Measurements from ENCODE around the gene CORO2A. TPM values are rescaled to one million over a fixed set of nuclear protein-coding genes. Genes with fewer than 3 reads are reported as not detected.

Gene CORO2A
- total and polyA plus RNA-seq, 10 of the 15 experiments (the other 5 are each of a cell fraction or from before 2014, with no cell fraction given), result 1.0 to 5.3 (median 3.5) TPM

DNA sequence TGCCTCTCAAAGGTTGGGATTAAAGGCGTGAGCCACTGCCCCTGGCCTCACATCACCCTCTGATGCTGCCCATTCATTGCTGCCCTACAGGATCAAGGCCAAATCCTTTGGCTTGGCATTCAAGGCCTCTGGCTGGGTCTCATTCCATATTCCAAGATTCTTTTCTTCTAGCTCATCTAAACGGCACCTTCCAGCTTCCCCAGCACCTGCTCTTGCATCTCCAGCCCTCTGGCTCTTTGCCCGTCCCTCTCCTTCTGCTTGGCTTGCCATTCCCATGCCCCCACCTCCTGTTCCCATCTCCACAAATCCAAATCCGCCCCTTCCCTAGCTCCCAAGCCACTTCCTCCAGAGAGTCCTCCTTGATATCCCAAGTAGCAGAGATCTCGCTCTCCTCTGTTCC lies 33.1 kb downstream of the CORO2A start (continued):
- TF ChIP-seq, protein P1, sequence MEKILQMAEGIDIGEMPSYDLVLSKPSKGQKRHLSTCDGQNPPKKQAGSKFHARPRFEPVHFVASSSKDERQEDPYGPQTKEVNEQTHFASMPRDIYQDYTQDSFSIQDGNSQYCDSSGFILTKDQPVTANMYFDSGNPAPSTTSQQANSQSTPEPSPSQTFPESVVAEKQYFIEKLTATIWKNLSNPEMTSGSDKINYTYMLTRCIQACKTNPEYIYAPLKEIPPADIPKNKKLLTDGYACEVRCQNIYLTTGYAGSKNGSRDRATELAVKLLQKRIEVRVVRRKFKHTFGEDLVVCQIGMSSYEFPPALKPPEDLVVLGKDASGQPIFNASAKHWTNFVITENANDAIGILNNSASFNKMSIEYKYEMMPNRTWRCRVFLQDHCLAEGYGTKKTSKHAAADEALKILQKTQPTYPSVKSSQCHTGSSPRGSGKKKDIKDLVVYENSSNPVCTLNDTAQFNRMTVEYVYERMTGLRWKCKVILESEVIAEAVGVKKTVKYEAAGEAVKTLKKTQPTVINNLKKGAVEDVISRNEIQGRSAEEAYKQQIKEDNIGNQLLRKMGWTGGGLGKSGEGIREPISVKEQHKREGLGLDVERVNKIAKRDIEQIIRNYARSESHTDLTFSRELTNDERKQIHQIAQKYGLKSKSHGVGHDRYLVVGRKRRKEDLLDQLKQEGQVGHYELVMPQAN (conservative IDR thresholded peaks at IDR 0.05), result no peak
- TF ChIP-seq, protein P2, sequence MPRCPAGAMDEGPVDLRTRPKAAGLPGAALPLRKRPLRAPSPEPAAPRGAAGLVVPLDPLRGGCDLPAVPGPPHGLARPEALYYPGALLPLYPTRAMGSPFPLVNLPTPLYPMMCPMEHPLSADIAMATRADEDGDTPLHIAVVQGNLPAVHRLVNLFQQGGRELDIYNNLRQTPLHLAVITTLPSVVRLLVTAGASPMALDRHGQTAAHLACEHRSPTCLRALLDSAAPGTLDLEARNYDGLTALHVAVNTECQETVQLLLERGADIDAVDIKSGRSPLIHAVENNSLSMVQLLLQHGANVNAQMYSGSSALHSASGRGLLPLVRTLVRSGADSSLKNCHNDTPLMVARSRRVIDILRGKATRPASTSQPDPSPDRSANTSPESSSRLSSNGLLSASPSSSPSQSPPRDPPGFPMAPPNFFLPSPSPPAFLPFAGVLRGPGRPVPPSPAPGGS (IDR thresholded peaks at IDR 0.05; ENCODE audit: borderline replicate concordance, insufficient read depth, low read depth, low read length, poor library complexity, severe bottlenecking), result no peak
- TF ChIP-seq, protein P3, sequence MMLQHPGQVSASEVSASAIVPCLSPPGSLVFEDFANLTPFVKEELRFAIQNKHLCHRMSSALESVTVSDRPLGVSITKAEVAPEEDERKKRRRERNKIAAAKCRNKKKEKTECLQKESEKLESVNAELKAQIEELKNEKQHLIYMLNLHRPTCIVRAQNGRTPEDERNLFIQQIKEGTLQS (IDR thresholded peaks at IDR 0.05; ENCODE audit: borderline replicate concordance, extremely low read depth, low read depth, low read length), result no peak
- no peak for TF ChIP-seq TCF12 (IDR thresholded peaks at IDR 0.05; ENCODE audit: low read depth, low read length)

DNA sequence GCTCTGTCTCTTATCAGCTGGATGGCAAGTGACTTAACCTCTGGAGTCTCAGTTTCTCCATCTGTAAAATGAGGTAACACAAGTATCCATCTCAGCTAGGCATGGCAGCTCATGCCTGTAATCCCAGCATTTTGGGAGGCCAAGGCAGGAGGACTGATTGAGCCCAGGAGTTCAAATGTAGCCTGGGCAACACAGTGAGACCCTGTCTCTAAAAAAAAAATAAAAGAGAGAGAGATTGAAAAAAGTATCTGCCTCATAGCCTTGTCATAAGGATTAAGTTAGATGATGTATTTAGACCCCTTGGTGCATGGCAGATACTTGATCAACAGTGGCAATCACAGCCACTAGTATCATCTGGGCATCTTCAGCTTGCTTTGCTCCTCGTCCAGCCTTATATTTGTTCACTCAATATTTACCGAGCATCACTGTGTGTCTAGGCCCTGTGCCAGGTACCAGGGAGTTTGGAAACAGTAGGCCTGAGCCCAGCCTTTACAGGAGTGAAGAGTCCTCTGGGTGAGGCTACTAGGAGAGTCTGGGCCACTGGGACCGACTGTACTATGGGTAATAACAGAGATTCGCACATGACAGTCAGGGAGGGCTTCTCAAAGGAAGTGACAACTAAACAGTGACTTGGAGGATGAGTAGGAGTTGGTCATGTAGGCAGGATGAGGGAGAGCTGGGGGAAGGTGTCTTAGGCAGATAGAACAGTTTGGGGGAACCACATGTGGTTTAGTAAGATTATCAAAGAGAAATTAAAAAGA lies 34.2 kb downstream of the CORO2A start:
- ATAC-seq, result no peak

More for the DNA sequence above, 34.2 kb downstream of the CORO2A start:
- Histone ChIP-seq H3K4me1 (ENCODE audit: control insufficient read depth, insufficient read depth, low read length) (no peaks in the 10 kb centered on the region; the same call in 1 of the 2 replicates), H3K79me2 (ENCODE audit: control insufficient read depth, insufficient read depth, low read length) (no peaks in the 10 kb centered on the region), H3K9me3 (replicated peaks; ENCODE audit: control insufficient read depth, insufficient read depth, low read length) (no peaks in the 10 kb centered on the region), H3K27me3 (replicated peaks in 1 of 2; ENCODE audit: control insufficient read depth in 2 of 2, insufficient read depth in 2 of 2, low read length in 1 of 2) (no peaks in the 10 kb centered on the region), H3K4me2 (ENCODE audit: control insufficient read depth, insufficient read depth) (no peak overlapping the region), H3K4me3 (no peak overlapping the region), H3K9ac (ENCODE audit: control insufficient read depth, insufficient read depth, low read length) (no peak overlapping the region), H4K20me1 (ENCODE audit: control insufficient read depth, insufficient read depth) (no peaks in the 10 kb centered on the region), H3K36me3 (ENCODE audit: control insufficient read depth in 2 of 2, insufficient read depth in 2 of 2, low read length in 1 of 2) (no peaks in the 10 kb centered on the region), H3K27ac (ENCODE audit: control insufficient read depth, insufficient read depth) (no peak overlapping the region), H2AFZ (ENCODE audit: control insufficient read depth, low read depth, low read length) (no peak overlapping the region)
- DNase-seq (ENCODE audit: low read depth, low spot score), result no peak
- no TSS peak for BruUV-seq (replicated peaks)
- ChIA-PET POLR2A (interaction anchor here (0.7 kb wide), 1 partner anchor 14 kb away, joined by 3 read pairs; no protein-coding TSS in a partner anchor), SMC1A (ENCODE audit: uncharacterized antibody, unreplicated experiment) (interaction anchor here (1.1 to 1.6 kb wide), 4 partner anchors 11 to 56 kb away, joined by 3 to 4 read pairs (median 4); no protein-coding TSS in a partner anchor), CTCF (interaction anchor here (0.5 to 1.7 kb wide), 3 partner anchors 24 to 523 kb away, joined by 3 read pairs; no protein-coding TSS in a partner anchor), RAD21 (ENCODE audit: unreplicated experiment) (no interaction called here)
- WGBS (ENCODE audit: insufficient coverage, insufficient replicate concordance, low lambda C conversion rate, missing lambda C conversion rate), result 56% methylated on average over 4 of the region's 4 CpGs
- FAIRE-seq, result no peak
- TF ChIP-seq, protein P4, sequence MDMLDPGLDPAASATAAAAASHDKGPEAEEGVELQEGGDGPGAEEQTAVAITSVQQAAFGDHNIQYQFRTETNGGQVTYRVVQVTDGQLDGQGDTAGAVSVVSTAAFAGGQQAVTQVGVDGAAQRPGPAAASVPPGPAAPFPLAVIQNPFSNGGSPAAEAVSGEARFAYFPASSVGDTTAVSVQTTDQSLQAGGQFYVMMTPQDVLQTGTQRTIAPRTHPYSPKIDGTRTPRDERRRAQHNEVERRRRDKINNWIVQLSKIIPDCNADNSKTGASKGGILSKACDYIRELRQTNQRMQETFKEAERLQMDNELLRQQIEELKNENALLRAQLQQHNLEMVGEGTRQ (IDR thresholded peaks at IDR 0.05; ENCODE audit: borderline replicate concordance, low read depth, low read length), result no peak
- TF ChIP-seq GATAD2B (conservative IDR thresholded peaks at IDR 0.05; ENCODE audit: low read depth) (no peak), SMC3 (IDR thresholded peaks at IDR 0.05; ENCODE audit: borderline replicate concordance, low read length) (no peak), MXI1 (IDR thresholded peaks at IDR 0.05; ENCODE audit: low read depth, low read length) (no peak), KLF5 (IDR thresholded peaks at IDR 0.05; ENCODE audit: partially characterized antibody) (no peak), KDM1A (IDR thresholded peaks at IDR 0.05; ENCODE audit: borderline replicate concordance) (no peak)
- TF ChIP-seq, protein P5, sequence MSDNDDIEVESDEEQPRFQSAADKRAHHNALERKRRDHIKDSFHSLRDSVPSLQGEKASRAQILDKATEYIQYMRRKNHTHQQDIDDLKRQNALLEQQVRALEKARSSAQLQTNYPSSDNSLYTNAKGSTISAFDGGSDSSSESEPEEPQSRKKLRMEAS (IDR thresholded peaks at IDR 0.05; ENCODE audit: low read depth, low read length), result no peak
- intact Hi-C loops (cut with micrococcal nuclease; ENCODE audit: unreplicated experiment) (no loop called here), in situ Hi-C loops (cut with MboI) (no loop called here)
